Skeletal muscle satellite cell (primary cell): ENCODE data around the gene SPATA2L.
A peak's percentile ranks its signal among the peaks of the same experiment; 100 is the strongest.

Source experiments
- H3K27me3 ChIP-seq: 2 replicates; pipeline ENCODE4 v1.7.0; 2013; ENCODE audit warnings: low read length; ENCODE audit not compliant: control insufficient read depth, insufficient read depth
- H3K36me3 ChIP-seq: 2 replicates; pipeline ENCODE4 v1.7.0; 2013; ENCODE audit warnings: mild to moderate bottlenecking, control low read depth, low read length; ENCODE audit not compliant: insufficient read depth
- H3K4me1 ChIP-seq: 2 replicates; pipeline ENCODE4 v1.7.0; 2013; ENCODE audit warnings: low read length; ENCODE audit not compliant: control insufficient read depth, insufficient read depth
- H3K4me2 ChIP-seq: 2 replicates; pipeline ENCODE4 v1.7.0; 2013; ENCODE audit warnings: mild to moderate bottlenecking, low read length
- H3K4me3 ChIP-seq: 2 replicates; pipeline ENCODE4 v1.7.0; 2013; ENCODE audit warnings: low read length
- H3K9ac ChIP-seq: 2 replicates; pipeline ENCODE4 v1.7.0; 2013; ENCODE audit warnings: mild to moderate bottlenecking, low read depth, low read length, moderate library complexity
- H3K9me3 ChIP-seq: replicated peaks from 2 replicates; pipeline ENCODE4 v1.7.0; 2013; ENCODE audit warnings: mild to moderate bottlenecking, control low read depth, low read length

Gene SPATA2L

GRCh38 chr16:89711601-89712273, 10.2 kb upstream of the SPATA2L start:
- H3K4me3 ChIP-seq, result peak overlapping the region; percentile 59
- H3K4me1 ChIP-seq, result no peaks in the 10 kb centered on the region
- peak overlapping the region; percentile 79 for H3K4me2 ChIP-seq
- no peaks in the 10 kb centered on the region for H3K27me3 ChIP-seq
- H3K9me3 ChIP-seq, result no peaks in the 10 kb centered on the region
- H3K36me3 ChIP-seq, result peaks cover 17% of the 10 kb centered on the region
- H3K9ac ChIP-seq, result peak overlapping the region; percentile 59

- Histone ChIP-seq H3K4me1 (peaks cover 6% of the 10 kb centered on the region), H3K4me2 (no peak overlapping the region), H3K36me3 (peaks cover 14% of the 10 kb centered on the region)
These were observed 9.4 kb upstream of the SPATA2L start for GRCh38 chr16:89710709-89711564.

GRCh38 chr16:89709716-89710432, 8.4 kb upstream of the SPATA2L start:
- Histone ChIP-seq H3K4me2 (no peak overlapping the region), H3K4me3 (no peak overlapping the region), H3K36me3 (peaks cover 14% of the 10 kb centered on the region), H3K9me3 (no peaks in the 10 kb centered on the region), H3K27me3 (no peaks in the 10 kb centered on the region), H3K9ac (no peak overlapping the region), H3K4me1 (peaks cover 9% of the 10 kb centered on the region)

More at GRCh38 chr16:89710709-89711564, 9.4 kb upstream of the SPATA2L start:
- H3K4me3 ChIP-seq, result no peak overlapping the region
- no peaks in the 10 kb centered on the region for H3K27me3 ChIP-seq
- no peak overlapping the region for H3K9ac ChIP-seq
- H3K9me3 ChIP-seq, result no peaks in the 10 kb centered on the region

GRCh38 chr16:89709166-89709565, 7.7 kb upstream of the SPATA2L start:
- Histone ChIP-seq H3K36me3 (peaks cover 14% of the 10 kb centered on the region), H3K9me3 (no peaks in the 10 kb centered on the region), H3K4me1 (peaks cover 9% of the 10 kb centered on the region), H3K4me3 (no peak overlapping the region), H3K4me2 (no peak overlapping the region), H3K9ac (no peak overlapping the region), H3K27me3 (no peaks in the 10 kb centered on the region)

GRCh38 chr16:89708481-89708931, 7.0 kb upstream of the SPATA2L start:
- H3K9ac ChIP-seq, result no peak overlapping the region
- H3K4me3 ChIP-seq, result no peak overlapping the region
- no peaks in the 10 kb centered on the region for H3K9me3 ChIP-seq
- H3K36me3 ChIP-seq, result peaks cover 14% of the 10 kb centered on the region
- no peak overlapping the region for H3K4me2 ChIP-seq
- no peaks in the 10 kb centered on the region for H3K27me3 ChIP-seq
- H3K4me1 ChIP-seq, result peaks cover 9% of the 10 kb centered on the region

GRCh38 chr16:89707695-89708094, 6.2 kb upstream of the SPATA2L start:
- Histone ChIP-seq H3K4me3 (no peak overlapping the region), H3K9me3 (no peaks in the 10 kb centered on the region), H3K36me3 (peaks cover 14% of the 10 kb centered on the region), H3K4me1 (peaks cover 9% of the 10 kb centered on the region), H3K4me2 (no peak overlapping the region), H3K27me3 (no peaks in the 10 kb centered on the region), H3K9ac (no peak overlapping the region)

GRCh38 chr16:89706518-89707260, 5.2 kb upstream of the SPATA2L start:
- Histone ChIP-seq H3K4me3 (peak overlapping the region; percentile 31), H3K27me3 (no peaks in the 10 kb centered on the region), H3K9ac (no peak overlapping the region), H3K36me3 (peaks cover 14% of the 10 kb centered on the region), H3K9me3 (no peaks in the 10 kb centered on the region), H3K4me1 (peaks cover 14% of the 10 kb centered on the region), H3K4me2 (peak overlapping the region; percentile 68)

- Histone ChIP-seq H3K4me2 (no peak overlapping the region), H3K9ac (no peak overlapping the region), H3K4me1 (peaks cover 23% of the 10 kb centered on the region), H3K4me3 (no peak overlapping the region), H3K27me3 (no peaks in the 10 kb centered on the region), H3K9me3 (no peaks in the 10 kb centered on the region), H3K36me3 (peaks cover 9% of the 10 kb centered on the region)
These were observed 3.5 kb upstream of the SPATA2L start for GRCh38 chr16:89705006-89705405.

- no peak overlapping the region for H3K4me2 ChIP-seq
- no peak overlapping the region for H3K9ac ChIP-seq
- H3K4me3 ChIP-seq, result no peak overlapping the region
These were observed 2.8 kb upstream of the SPATA2L start for GRCh38 chr16:89704281-89704680.

GRCh38 chr16:89700649-89701424, 668 bp downstream of the SPATA2L start:
- Histone ChIP-seq H3K4me1 (peaks cover 20% of the 10 kb centered on the region), H3K9me3 (no peaks in the 10 kb centered on the region), H3K9ac (peak overlapping the region; percentile 84), H3K4me3 (peak overlapping the region; percentile 88), H3K4me2 (peak overlapping the region; percentile 89), H3K27me3 (no peaks in the 10 kb centered on the region), H3K36me3 (peaks cover 16% of the 10 kb centered on the region)

More at GRCh38 chr16:89704281-89704680, 2.8 kb upstream of the SPATA2L start:
- Histone ChIP-seq H3K9me3 (no peaks in the 10 kb centered on the region), H3K36me3 (peaks cover 8% of the 10 kb centered on the region), H3K4me1 (peaks cover 26% of the 10 kb centered on the region), H3K27me3 (no peaks in the 10 kb centered on the region)
